HG02884 (cell line): Measurements from ENCODE around the gene ANKS6.

Experiments used
- ATAC-seq: cut with Tn5 transposase; IDR thresholded peaks from one replicate; pipeline ENCODE4 v1.9.1; 2021; ENCODE audit warnings: mild to moderate bottlenecking, moderate library complexity; ENCODE audit not compliant: unreplicated experiment

The ANKS6 gene

GRCh38 chr9:98815391-98815951, 19.1 kb upstream of the ANKS6 start:
- ATAC-seq = no peak

GRCh38 chr9:98811051-98811650, 14.8 kb upstream of the ANKS6 start:
- ATAC-seq = no peak

- ATAC-seq = no peak
Observed at GRCh38 chr9:98810102-98810842, 13.9 kb upstream of the ANKS6 start.

GRCh38 chr9:98809311-98810101, 13.2 kb upstream of the ANKS6 start:
- no peak for ATAC-seq

- no peak for ATAC-seq
Observed at GRCh38 chr9:98808875-98809274, 12.5 kb upstream of the ANKS6 start.

GRCh38 chr9:98808411-98808815, 12.1 kb upstream of the ANKS6 start:
- ATAC-seq = no peak

- peak; percentile 37 for ATAC-seq
Observed at GRCh38 chr9:98807814-98808195, 11.4 kb upstream of the ANKS6 start.

GRCh38 chr9:98807070-98807813, 10.9 kb upstream of the ANKS6 start, which contains the start of gene GALNT12:
TSS of gene GALNT12 (plus strand) at chr9:98807670. CDS start at chr9:98807699, 29 bp downstream.
- peak; percentile 49 for ATAC-seq

- ATAC-seq = no peak
Observed at GRCh38 chr9:98806394-98807035, 10.2 kb upstream of the ANKS6 start.

GRCh38 chr9:98805506-98806272, 9.3 kb upstream of the ANKS6 start:
- ATAC-seq = no peak

- ATAC-seq = no peak
Observed at GRCh38 chr9:98804083-98804482, 7.7 kb upstream of the ANKS6 start.

- no peak for ATAC-seq
Observed at GRCh38 chr9:98801969-98802371, 5.6 kb upstream of the ANKS6 start.

GRCh38 chr9:98801561-98801960, 5.2 kb upstream of the ANKS6 start:
- ATAC-seq = no peak

GRCh38 chr9:98798254-98798653, 1.9 kb upstream of the ANKS6 start:
- ATAC-seq = no peak

- ATAC-seq = no peak
Observed at GRCh38 chr9:98797491-98797890, 1.1 kb upstream of the ANKS6 start.

- ATAC-seq = peak; percentile 42
Observed at GRCh38 chr9:98795970-98796363, 388 bp downstream of the ANKS6 start.

- ATAC-seq = no peak
Observed at GRCh38 chr9:98795295-98795955, 930 bp downstream of the ANKS6 start.

GRCh38 chr9:98794802-98795201, 1.6 kb downstream of the ANKS6 start:
- no peak for ATAC-seq

GRCh38 chr9:98793031-98793430, 3.3 kb downstream of the ANKS6 start:
- ATAC-seq = no peak
